ENCODE data around the gene COX7B.
A peak's percentile ranks its signal among the peaks of the same experiment; 100 is the strongest.
"Not testable (repeated sequence)": the region's sequence is repeated elsewhere in the genome, so short reads cannot be mapped to it uniquely, and the experiment has no call there.

Gene COX7B

GRCh38 chrX:77899081-77899828, at the start of gene COX7B:
TSS of gene COX7B (plus strand) at chrX:77899468. CDS start at chrX:77899554, 86 bp downstream.
- peak; percentile 45 for TF ChIP-seq CTCF (conservative IDR thresholded peaks at IDR 0.05; ENCODE audit: control insufficient read depth, insufficient read depth, low read depth, low read length)
- H3K4me3 ChIP-seq (ENCODE audit: control insufficient read depth, low read depth, low read length): peak within 1 kb of the TSS; percentile 76
- peak; percentile 96 for DNase-seq (ENCODE audit: low read depth)

- no peak overlapping the region for H3K4me3 ChIP-seq (ENCODE audit: control insufficient read depth, low read depth, low read length)
- DNase-seq (ENCODE audit: low read depth): no peak
- no peak for TF ChIP-seq CTCF (conservative IDR thresholded peaks at IDR 0.05; ENCODE audit: control insufficient read depth, insufficient read depth, low read depth, low read length)
Observed at GRCh38 chrX:77875372-77875771, 23.9 kb upstream of the COX7B start.

GRCh38 chrX:77881418-77881817, 17.9 kb upstream of the COX7B start:
- H3K4me3 ChIP-seq (ENCODE audit: control insufficient read depth, low read depth, low read length); DNase-seq (ENCODE audit: low read depth): not testable (repeated sequence)

GRCh38 chrX:77892887-77893286, 6.4 kb upstream of the COX7B start:
- DNase-seq (ENCODE audit: low read depth): no peak
- no peak for TF ChIP-seq CTCF (conservative IDR thresholded peaks at IDR 0.05; ENCODE audit: control insufficient read depth, insufficient read depth, low read depth, low read length)
- no peak overlapping the region for H3K4me3 ChIP-seq (ENCODE audit: control insufficient read depth, low read depth, low read length)

GRCh38 chrX:77893713-77894112, 5.6 kb upstream of the COX7B start:
- no peak overlapping the region for H3K4me3 ChIP-seq (ENCODE audit: control insufficient read depth, low read depth, low read length)
- no peak for DNase-seq (ENCODE audit: low read depth)

GRCh38 chrX:77894921-77895886, 4.1 kb upstream of the COX7B start, which contains the start of gene MAGT1:
TSS of gene MAGT1 (minus strand) at chrX:77895435. CDS start at chrX:77895410, 25 bp downstream.
- peak within 1 kb of the TSS; percentile 85 for H3K4me3 ChIP-seq (ENCODE audit: control insufficient read depth, low read depth, low read length)
- DNase-seq (ENCODE audit: low read depth): peak; percentile 95
- no peak for TF ChIP-seq CTCF (conservative IDR thresholded peaks at IDR 0.05; ENCODE audit: control insufficient read depth, insufficient read depth, low read depth, low read length)

More at GRCh38 chrX:77893713-77894112, 5.6 kb upstream of the COX7B start:
- no peak for TF ChIP-seq CTCF (conservative IDR thresholded peaks at IDR 0.05; ENCODE audit: control insufficient read depth, insufficient read depth, low read depth, low read length)

GRCh38 chrX:77900688-77901087, 1.4 kb downstream of the COX7B start:
- DNase-seq (ENCODE audit: low read depth): peak; percentile 28
- H3K4me3 ChIP-seq (ENCODE audit: control insufficient read depth, low read depth, low read length): peak overlapping the region; percentile 76
- no peak for TF ChIP-seq CTCF (conservative IDR thresholded peaks at IDR 0.05; ENCODE audit: control insufficient read depth, insufficient read depth, low read depth, low read length)

All from fibroblast of mammary gland (primary cell).